Psoas muscle (tissue), 8 donors: ENCODE data around the gene MBD3L4. TPM values are rescaled to one million over a fixed set of nuclear protein-coding genes. Genes with fewer than 3 reads are reported as not detected.

Experiments used
- ATAC-seq, 4 donors: fragments of 200-7000 bp; cut with Tn5 transposase; one replicate each; pipeline ENCODE4 v1.9.1; 2020; ENCODE audit warnings: moderate library complexity in 3 of 4, mild to moderate bottlenecking in 2 of 4
- DNase-seq, 2 donors: peaks; one replicate each; pipeline ENCODE4 v3.0.0-alpha.2; 2020
- H3K27ac ChIP-seq: fragments of 200-600 bp; one replicate; pipeline ENCODE4 v1.8.0; 2022
- H3K27me3 ChIP-seq, 3 donors: fragments of 200-600 bp in 1 of 3; one replicate each; pipeline versions ENCODE4 v1.6.1 to v1.8.0; 2013 to 2022; ENCODE audit warnings: low read length in 2 of 3, mild to moderate bottlenecking in 2 of 3, moderate library complexity in 1 of 3; ENCODE audit not compliant: insufficient read depth in 3 of 3
- H3K36me3 ChIP-seq, 2 donors: fragments of 200-600 bp in 1 of 2; one replicate each; pipeline versions ENCODE4 v1.6.1 to v1.8.0; 2013 to 2022; ENCODE audit warnings: low read depth in 1 of 2, mild to moderate bottlenecking in 1 of 2, moderate library complexity in 1 of 2; ENCODE audit not compliant: insufficient read depth in 1 of 2
- H3K4me1 ChIP-seq: fragments of 200-600 bp; one replicate; pipeline ENCODE4 v1.8.0; 2022
- H3K4me3 ChIP-seq: fragments of 200-600 bp; one replicate; pipeline ENCODE4 v1.8.0; 2022; ENCODE audit warnings: mild to moderate bottlenecking
- H3K9me3 ChIP-seq: fragments of 200-600 bp; one replicate; pipeline ENCODE4 v1.8.0; 2022
- CTCF ChIP-seq: fragments of 200-600 bp; IDR thresholded peaks from one replicate; pipeline ENCODE4 v1.8.0; 2022; ENCODE audit warnings: antibody characterized with exemption
- WGBS, 3 donors: extraction: QIAGEN DNeasy Blood & Tissue Kit; methylation state at CpG; one replicate each; pipeline versions ENCODE4 v1.1.6 to v1.1.7; 2013; 5-methylcytosine and 5-hydroxymethylcytosine counted together
- intact Hi-C, 2 donors: fragments of 100-400 bp; cut with DNase I; formaldehyde crosslinking; loops; one replicate each; pipeline versions ENCODE4 v1.11.0 to v1.14.2; 2022
- polyA plus RNA-seq, 3 donors: library from polyadenylated mRNA; stranded (reverse); fragments of 200-250 nt; gene quantifications; one replicate each; pipeline ENCODE4 v1.2.3, GENCODE V29; 2013
- total RNA-seq, 4 donors: library from RNA; stranded (reverse); fragmentation: NEBNext Ultra II Directional in 2 of 4; extraction: Animal tissue kit (Norgen Biotek cat#: 25700) in 2 of 4; gene quantifications; one replicate each; pipeline versions ENCODE4 v1.2.1 to v1.2.4, GENCODE V29; 2021 to 2023
- donor health status: healthy with polysubstance abuse.
- donor health status: DM: no; HTN: no; CAD: no; lungs with moderate emphysema.
- donor health status: Bipolar disorder and iron deficiency.
- donor health status: healthy.
- donor health status: DM: yes; HTN: yes; CAD: no.
- donor health status: DM: no; HTN: no; CAD: no.
- donor health status: DM: no; HTN: no; CAD: no.
- donor health status: DM: yes; HTN: yes; CAD: no.

MBD3L4 gene
- total and polyA plus RNA-seq, 7 donors = not detected

- H3K4me3 ChIP-seq = no peak overlapping the region
- H3K36me3 ChIP-seq = no peaks in the 10 kb centered on the region
- no peak overlapping the region for H3K27ac ChIP-seq
- WGBS, 3 donors = 51 to 53% (median 51%) methylated on average over 4 of the region's 4 CpGs
- intact Hi-C loops = no loop called here
- DNase-seq (no peak), ATAC-seq (no peak)
- H3K4me1 ChIP-seq = no peaks in the 10 kb centered on the region
- TF ChIP-seq CTCF = no peak
- peaks cover 14% of the 10 kb centered on the region for H3K9me3 ChIP-seq
- H3K27me3 ChIP-seq = no peaks in the 10 kb centered on the region
These were observed 52.1 kb downstream of the MBD3L4 start for GRCh38 chr19:6987850-6988249.

Other genes starting within 250 kb of the MBD3L4 start
- under 1 TPM in 2 of 4 donors, not detected in 2; 0.39 to 0.42 TPM for gene ADGRE1, start 152.6 kb downstream of the MBD3L4 start, total RNA-seq
- under 1 TPM in 2 of 3 donors, not detected in 1; 0.03 to 0.04 TPM for gene ADGRE1, start 152.6 kb downstream of the MBD3L4 start, polyA plus RNA-seq
- gene MBD3L2B, start 18.7 kb downstream of the MBD3L4 start, total RNA-seq = not detected
- gene MBD3L2B, start 18.7 kb downstream of the MBD3L4 start, polyA plus RNA-seq = not detected
- gene MBD3L5, start 9.6 kb downstream of the MBD3L4 start, total RNA-seq = not detected
- gene MBD3L5, start 9.6 kb downstream of the MBD3L4 start, polyA plus RNA-seq = not detected
- gene MBD3L2, start 9.1 kb upstream of the MBD3L4 start, total RNA-seq = not detected
- gene MBD3L2, start 9.1 kb upstream of the MBD3L4 start, polyA plus RNA-seq = not detected
- gene MBD3L3, start 18.5 kb upstream of the MBD3L4 start, total RNA-seq = not detected
- not detected for gene MBD3L3, start 18.5 kb upstream of the MBD3L4 start, polyA plus RNA-seq
- gene ZNF557, start 29.5 kb upstream of the MBD3L4 start, total RNA-seq = 1 to 10 TPM; 3.1 to 5.7 (median 3.6) TPM
- 1 to 10 TPM in 2 of 3 donors, under 1 TPM in 1; 0.82 to 3.2 (median 1.3) TPM for gene ZNF557, start 29.5 kb upstream of the MBD3L4 start, polyA plus RNA-seq